ENCODE data around the gene CHAT.

Gene CHAT

GRCh38 chr10:49691588-49691987 lies 77.8 kb downstream of the CHAT start:
- DNase-seq (ENCODE audit: low read depth): no peak
- no peak for TF ChIP-seq CTCF (IDR thresholded peaks at IDR 0.05; ENCODE audit: control insufficient read depth, extremely low read depth, insufficient read depth)

GRCh38 chr10:49694466-49694865 lies 80.6 kb downstream of the CHAT start:
- no peak for TF ChIP-seq CTCF (IDR thresholded peaks at IDR 0.05; ENCODE audit: control insufficient read depth, extremely low read depth, insufficient read depth)
- DNase-seq (ENCODE audit: low read depth): no peak

More at GRCh38 chr10:49691588-49691987, 77.8 kb downstream of the CHAT start:
- no peak overlapping the region for H3K4me3 ChIP-seq (ENCODE audit: low read depth, low read length)

GRCh38 chr10:49696311-49696710 lies 82.5 kb downstream of the CHAT start:
- H3K4me3 ChIP-seq (ENCODE audit: low read depth, low read length): no peak overlapping the region
- no peak for TF ChIP-seq CTCF (IDR thresholded peaks at IDR 0.05; ENCODE audit: control insufficient read depth, extremely low read depth, insufficient read depth)
- no peak for DNase-seq (ENCODE audit: low read depth)

More at GRCh38 chr10:49694466-49694865, 80.6 kb downstream of the CHAT start:
- no peak overlapping the region for H3K4me3 ChIP-seq (ENCODE audit: low read depth, low read length)

- H3K4me3 ChIP-seq (ENCODE audit: low read depth, low read length): no peak overlapping the region
- no peak for DNase-seq (ENCODE audit: low read depth)
- TF ChIP-seq CTCF (IDR thresholded peaks at IDR 0.05; ENCODE audit: control insufficient read depth, extremely low read depth, insufficient read depth): no peak
These were observed 84.8 kb downstream of the CHAT start for GRCh38 chr10:49698679-49699078.

GRCh38 chr10:49700211-49700610 lies 86.4 kb downstream of the CHAT start:
- TF ChIP-seq CTCF (IDR thresholded peaks at IDR 0.05; ENCODE audit: control insufficient read depth, extremely low read depth, insufficient read depth): no peak
- no peak overlapping the region for H3K4me3 ChIP-seq (ENCODE audit: low read depth, low read length)
- DNase-seq (ENCODE audit: low read depth): no peak

GRCh38 chr10:49700997-49701396 lies 87.2 kb downstream of the CHAT start:
- no peak for DNase-seq (ENCODE audit: low read depth)
- H3K4me3 ChIP-seq (ENCODE audit: low read depth, low read length): no peak overlapping the region
- TF ChIP-seq CTCF (IDR thresholded peaks at IDR 0.05; ENCODE audit: control insufficient read depth, extremely low read depth, insufficient read depth): no peak

GRCh38 chr10:49707585-49707984 lies 93.7 kb downstream of the CHAT start:
- DNase-seq (ENCODE audit: low read depth): no peak
- no peak overlapping the region for H3K4me3 ChIP-seq (ENCODE audit: low read depth, low read length)
- TF ChIP-seq CTCF (IDR thresholded peaks at IDR 0.05; ENCODE audit: control insufficient read depth, extremely low read depth, insufficient read depth): no peak

Measured in LNCaP clone FGC (cell line).